Measurements from ENCODE around the gene CTBP2. TPM values are rescaled to one million over a fixed set of nuclear protein-coding genes. Genes with fewer than 3 reads are reported as not detected.

Gene CTBP2
- total RNA-seq, 3 donors from 2014 or later (not counting 1 experiment from before 2014, with no cell fraction given) = 120 to 179 (median 124) TPM

GRCh38 chr10:124975977-124976514 lies 184.3 kb downstream of the CTBP2 start:
- Mint-ChIP-seq H3K4me3 (peak overlapping the region; percentile 15), H3K27ac (peak overlapping the region; percentile 37 to 56), H3K9me3 (no peaks in the 10 kb centered on the region), H3K4me1 (peaks cover 44 to 46% of the 10 kb centered on the region in 2 donors), H3K36me3 (no peaks in the 10 kb centered on the region), H3K27me3 (ENCODE audit: low read depth in 2 of 2) (no peaks in the 10 kb centered on the region)
- no peak overlapping the region for H3K4me3 ChIP-seq (ENCODE audit: low read length)
- TF ChIP-seq CTCF (IDR thresholded peaks at IDR 0.05) = no peak
- no peaks in the 10 kb centered on the region for H3K9me3 ChIP-seq (ENCODE audit: control insufficient read depth, insufficient read depth, low read length)
- peaks cover 16% of the 10 kb centered on the region for H3K36me3 ChIP-seq (ENCODE audit: control insufficient read depth, insufficient read depth, low read length)
- H3K4me1 ChIP-seq (ENCODE audit: control insufficient read depth, insufficient read depth, low read length) = peaks cover 29% of the 10 kb centered on the region
- DNase-seq (peak in 1 of 2 donors; percentile 47), ATAC-seq (peak; percentile 75 to 88 (median 82))
- WGBS (ENCODE audit: insufficient coverage) = 54% methylated on average over 5 of the region's 5 CpGs
- H3K27me3 ChIP-seq (ENCODE audit: control insufficient read depth, insufficient read depth, low read length) = no peaks in the 10 kb centered on the region
- intact Hi-C loops (cut with micrococcal nuclease) = loop anchor here (5.0 kb wide), 1 partner anchor 59 kb away; no protein-coding TSS in a partner anchor
- H3K27ac ChIP-seq (ENCODE audit: low read length) = no peak overlapping the region

GRCh38 chr10:124974131-124974530 lies 186.2 kb downstream of the CTBP2 start:
- Histone ChIP-seq H3K4me3 (ENCODE audit: low read length) (no peak overlapping the region), H3K27ac (ENCODE audit: low read length) (no peak overlapping the region), H3K4me1 (ENCODE audit: control insufficient read depth, insufficient read depth, low read length) (peaks cover 37% of the 10 kb centered on the region), H3K27me3 (ENCODE audit: control insufficient read depth, insufficient read depth, low read length) (no peaks in the 10 kb centered on the region), H3K9me3 (ENCODE audit: control insufficient read depth, insufficient read depth, low read length) (no peaks in the 10 kb centered on the region), H3K36me3 (ENCODE audit: control insufficient read depth, insufficient read depth, low read length) (peaks cover 14% of the 10 kb centered on the region)
- TF ChIP-seq CTCF (IDR thresholded peaks at IDR 0.05) = no peak
- intact Hi-C loops (cut with micrococcal nuclease) = no loop called here
- H3K27ac Mint-ChIP-seq = no peak overlapping the region
- ATAC-seq (no peak), DNase-seq (no peak)
- no peak overlapping the region for H3K4me3 Mint-ChIP-seq
- over 99% methylated on average over 5 of the region's 5 CpGs for WGBS (ENCODE audit: insufficient coverage)
- no peaks in the 10 kb centered on the region for H3K27me3 Mint-ChIP-seq (ENCODE audit: low read depth in 2 of 2)
- H3K9me3 Mint-ChIP-seq = no peaks in the 10 kb centered on the region
- no peaks in the 10 kb centered on the region for H3K36me3 Mint-ChIP-seq
- peaks cover 49% of the 10 kb centered on the region in 2 donors for H3K4me1 Mint-ChIP-seq

GRCh38 chr10:124972637-124973036 lies 187.7 kb downstream of the CTBP2 start:
- intact Hi-C loops (cut with micrococcal nuclease) = no loop called here
- H3K9me3 Mint-ChIP-seq = no peaks in the 10 kb centered on the region
- TF ChIP-seq CTCF (IDR thresholded peaks at IDR 0.05) = no peak
- DNase-seq (no peak), ATAC-seq (no peak)
- H3K36me3 Mint-ChIP-seq = no peaks in the 10 kb centered on the region
- Histone ChIP-seq H3K27ac (ENCODE audit: low read length) (no peak overlapping the region), H3K4me1 (ENCODE audit: control insufficient read depth, insufficient read depth, low read length) (peaks cover 32% of the 10 kb centered on the region), H3K9me3 (ENCODE audit: control insufficient read depth, insufficient read depth, low read length) (no peaks in the 10 kb centered on the region), H3K36me3 (ENCODE audit: control insufficient read depth, insufficient read depth, low read length) (peaks cover 17% of the 10 kb centered on the region), H3K27me3 (ENCODE audit: control insufficient read depth, insufficient read depth, low read length) (no peaks in the 10 kb centered on the region), H3K4me3 (ENCODE audit: low read length) (no peak overlapping the region)
- no peak overlapping the region for H3K27ac Mint-ChIP-seq
- 92% methylated on average over 5 of the region's 7 CpGs for WGBS (ENCODE audit: insufficient coverage)
- H3K4me3 Mint-ChIP-seq = no peak overlapping the region
- H3K4me1 Mint-ChIP-seq = peaks cover 38 to 40% of the 10 kb centered on the region in 2 donors
- no peaks in the 10 kb centered on the region for H3K27me3 Mint-ChIP-seq (ENCODE audit: low read depth in 2 of 2)

- Mint-ChIP-seq H3K4me1 (peaks cover 31 to 33% of the 10 kb centered on the region in 2 donors), H3K27ac (no peak overlapping the region), H3K9me3 (no peaks in the 10 kb centered on the region), H3K36me3 (no peaks in the 10 kb centered on the region), H3K4me3 (no peak overlapping the region), H3K27me3 (ENCODE audit: low read depth in 2 of 2) (no peaks in the 10 kb centered on the region)
- Histone ChIP-seq H3K9me3 (ENCODE audit: control insufficient read depth, insufficient read depth, low read length) (no peaks in the 10 kb centered on the region), H3K27me3 (ENCODE audit: control insufficient read depth, insufficient read depth, low read length) (no peaks in the 10 kb centered on the region), H3K36me3 (ENCODE audit: control insufficient read depth, insufficient read depth, low read length) (peaks cover 28% of the 10 kb centered on the region), H3K27ac (ENCODE audit: low read length) (no peak overlapping the region), H3K4me3 (ENCODE audit: low read length) (no peak overlapping the region), H3K4me1 (ENCODE audit: control insufficient read depth, insufficient read depth, low read length) (peaks cover 18% of the 10 kb centered on the region)
- ATAC-seq (no peak), DNase-seq (no peak)
- 17% methylated on average over 1 of the region's 2 CpGs for WGBS (ENCODE audit: insufficient coverage)
- no peak for TF ChIP-seq CTCF (IDR thresholded peaks at IDR 0.05)
- intact Hi-C loops (cut with micrococcal nuclease) = no loop called here
These were observed 189.1 kb downstream of the CTBP2 start for GRCh38 chr10:124971276-124971675.

All from natural killer cell (primary cell).